GM06990 (cell line): Measurements from ENCODE around the gene PTPRM.

Experiments used
- DNase-seq: peaks from one replicate; pipeline ENCODE4 v3.0.0-alpha.2; 2011; ENCODE audit not compliant: insufficient read length; ENCODE audit errors: extremely low read depth
- H3K27me3 ChIP-seq: replicated peaks from 2 replicates; pipeline ENCODE4 v1.6.0; 2011; ENCODE audit warnings: low read length; ENCODE audit not compliant: control insufficient read depth, insufficient read depth
- H3K36me3 ChIP-seq: 2 replicates; pipeline ENCODE4 v1.5.1; 2011; ENCODE audit warnings: low read length; ENCODE audit not compliant: control insufficient read depth, insufficient read depth
- H3K4me3 ChIP-seq: replicated peaks from 2 replicates; pipeline ENCODE4 v1.5.1; 2011; ENCODE audit warnings: low read depth, mild to moderate bottlenecking, control low read depth, low read length
- TF ChIP-seq, protein P1 (sequence below): IDR thresholded peaks from 2 replicates; pipeline ENCODE4 v1.5.1; 2011; ENCODE audit warnings: low read length, control low read depth, mild to moderate bottlenecking, inconsistent platforms; ENCODE audit not compliant: insufficient read depth, poor library complexity, severe bottlenecking

The PTPRM gene

GRCh38 chr18:8063733-8064132 lies 496.6 kb downstream of the PTPRM start:
- Histone ChIP-seq H3K27me3 (no peaks in the 10 kb centered on the region), H3K36me3 (no peaks in the 10 kb centered on the region), H3K4me3 (no peak overlapping the region)
- TF ChIP-seq, protein P1, sequence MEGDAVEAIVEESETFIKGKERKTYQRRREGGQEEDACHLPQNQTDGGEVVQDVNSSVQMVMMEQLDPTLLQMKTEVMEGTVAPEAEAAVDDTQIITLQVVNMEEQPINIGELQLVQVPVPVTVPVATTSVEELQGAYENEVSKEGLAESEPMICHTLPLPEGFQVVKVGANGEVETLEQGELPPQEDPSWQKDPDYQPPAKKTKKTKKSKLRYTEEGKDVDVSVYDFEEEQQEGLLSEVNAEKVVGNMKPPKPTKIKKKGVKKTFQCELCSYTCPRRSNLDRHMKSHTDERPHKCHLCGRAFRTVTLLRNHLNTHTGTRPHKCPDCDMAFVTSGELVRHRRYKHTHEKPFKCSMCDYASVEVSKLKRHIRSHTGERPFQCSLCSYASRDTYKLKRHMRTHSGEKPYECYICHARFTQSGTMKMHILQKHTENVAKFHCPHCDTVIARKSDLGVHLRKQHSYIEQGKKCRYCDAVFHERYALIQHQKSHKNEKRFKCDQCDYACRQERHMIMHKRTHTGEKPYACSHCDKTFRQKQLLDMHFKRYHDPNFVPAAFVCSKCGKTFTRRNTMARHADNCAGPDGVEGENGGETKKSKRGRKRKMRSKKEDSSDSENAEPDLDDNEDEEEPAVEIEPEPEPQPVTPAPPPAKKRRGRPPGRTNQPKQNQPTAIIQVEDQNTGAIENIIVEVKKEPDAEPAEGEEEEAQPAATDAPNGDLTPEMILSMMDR: no peak
- no peak for DNase-seq

GRCh38 chr18:8065284-8065683 lies 498.2 kb downstream of the PTPRM start:
- no peaks in the 10 kb centered on the region for H3K36me3 ChIP-seq
- no peak for DNase-seq
- TF ChIP-seq, protein P1: no peak
- no peak overlapping the region for H3K4me3 ChIP-seq
- H3K27me3 ChIP-seq: no peaks in the 10 kb centered on the region

GRCh38 chr18:8065773-8066172 lies 498.7 kb downstream of the PTPRM start:
- TF ChIP-seq, protein P1: no peak
- DNase-seq: no peak
- no peaks in the 10 kb centered on the region for H3K27me3 ChIP-seq

DNA sequence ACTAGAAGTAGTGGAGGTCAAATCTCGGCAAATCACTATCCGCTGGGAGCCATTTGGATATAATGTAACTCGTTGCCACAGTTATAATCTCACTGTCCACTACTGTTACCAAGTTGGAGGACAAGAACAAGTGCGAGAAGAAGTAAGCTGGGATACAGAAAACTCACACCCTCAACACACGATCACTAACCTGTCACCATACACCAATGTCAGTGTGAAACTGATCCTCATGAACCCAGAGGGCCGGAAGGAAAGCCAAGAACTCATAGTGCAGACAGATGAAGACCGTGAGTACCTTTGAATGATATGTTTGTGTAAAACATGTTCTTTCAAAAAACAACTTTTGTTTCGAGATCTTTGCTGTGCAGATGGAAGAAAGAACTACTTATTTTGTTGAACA lies 502.6 kb downstream of the PTPRM start:
- TF ChIP-seq, protein P1: no peak

More at GRCh38 chr18:8065773-8066172, 498.7 kb downstream of the PTPRM start:
- no peak overlapping the region for H3K4me3 ChIP-seq
- H3K36me3 ChIP-seq: no peaks in the 10 kb centered on the region

GRCh38 chr18:8073167-8073566 lies 506.1 kb downstream of the PTPRM start:
- TF ChIP-seq, protein P1: no peak
- H3K27me3 ChIP-seq: no peaks in the 10 kb centered on the region
- H3K4me3 ChIP-seq: no peak overlapping the region
- DNase-seq: no peak
- no peaks in the 10 kb centered on the region for H3K36me3 ChIP-seq

More for the DNA sequence above, 502.6 kb downstream of the PTPRM start:
- DNase-seq: no peak
- H3K4me3 ChIP-seq: no peak overlapping the region
- no peaks in the 10 kb centered on the region for H3K27me3 ChIP-seq
- H3K36me3 ChIP-seq: no peaks in the 10 kb centered on the region

- DNase-seq: no peak
- H3K36me3 ChIP-seq: no peaks in the 10 kb centered on the region
- H3K4me3 ChIP-seq: no peak overlapping the region
- TF ChIP-seq, protein P1: no peak
- H3K27me3 ChIP-seq: no peaks in the 10 kb centered on the region
Observed at GRCh38 chr18:8080092-8080491, 513.0 kb downstream of the PTPRM start.
